Fibroblast of the aortic adventitia (primary cell): ENCODE data around the gene AHNAK. TPM values are rescaled to one million over a fixed set of nuclear protein-coding genes. Genes with fewer than 3 reads are reported as not detected.

ENCODE experiments used
- DNase-seq: peaks from one replicate; pipeline ENCODE4 v3.0.0-alpha.2; 2010; ENCODE audit warnings: low read depth
- H3K4me3 ChIP-seq: 2 replicates; pipeline ENCODE4 v1.5.1; 2011; ENCODE audit warnings: low read depth, mild to moderate bottlenecking, control low read depth, low read length, moderate library complexity
- CTCF ChIP-seq: IDR thresholded peaks from 2 replicates; pipeline ENCODE4 v1.5.1; 2011; ENCODE audit warnings: mild to moderate bottlenecking, low read length, control low read depth, inconsistent platforms; ENCODE audit not compliant: insufficient read depth
- total RNA-seq: library from RNA; depleted of rRNA; stranded (reverse); fragments of >200 nt; gene quantifications from 2 replicates; pipeline ENCODE4 v1.2.3, GENCODE V29; 2012; ENCODE audit warnings: low replicate concordance

AHNAK gene
- total RNA-seq, 1 donor, result 737 TPM

GRCh38 chr11:62416596-62416995 is 130.0 kb downstream of the AHNAK start:
- H3K4me3 ChIP-seq, result no peak overlapping the region
- no peak for TF ChIP-seq CTCF
- DNase-seq, result no peak

GRCh38 chr11:62413060-62413696 is 133.4 kb downstream of the AHNAK start:
- no peak for TF ChIP-seq CTCF
- no peak overlapping the region for H3K4me3 ChIP-seq
- no peak for DNase-seq

DNA sequence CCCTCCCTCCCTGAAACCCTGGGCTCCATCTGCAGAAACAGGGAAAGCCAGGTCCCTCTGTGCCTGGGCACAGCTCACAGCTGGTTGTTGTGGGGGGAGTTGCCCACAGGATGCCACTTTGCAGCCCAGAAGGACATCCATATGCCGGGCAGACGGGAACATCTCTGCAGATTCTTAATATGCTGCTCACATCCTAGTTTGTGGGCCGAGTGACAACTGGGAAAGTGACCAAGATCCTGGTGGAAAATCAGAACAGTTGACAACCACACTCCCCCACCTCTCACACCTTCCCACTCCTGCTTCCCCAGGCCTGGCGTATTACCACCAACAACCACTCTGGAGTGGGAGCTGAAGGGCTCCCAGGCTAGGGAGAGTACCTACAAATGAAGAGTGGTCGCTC is 135.1 kb downstream of the AHNAK start:
- H3K4me3 ChIP-seq, result no peak overlapping the region
- TF ChIP-seq CTCF, result no peak
- DNase-seq, result no peak

DNA sequence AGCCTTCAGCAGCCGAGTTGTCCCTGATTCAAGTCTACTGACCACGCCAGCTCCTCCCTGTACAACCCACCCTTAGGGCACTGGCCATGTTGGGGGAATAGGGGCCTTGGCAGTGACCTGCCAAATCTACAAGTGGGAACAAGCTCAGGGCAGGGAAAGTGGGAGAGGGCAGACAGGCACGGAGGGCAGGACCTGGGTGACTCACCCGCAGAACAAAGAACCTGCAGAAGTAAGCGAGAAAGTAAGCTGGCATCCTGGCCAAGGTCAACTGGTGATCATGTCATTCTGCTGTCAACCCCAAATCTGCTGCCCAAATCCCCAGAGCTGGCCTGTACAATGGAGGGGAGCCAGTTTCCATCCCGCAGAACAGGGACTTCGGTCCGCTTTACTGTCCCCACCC is 135.6 kb downstream of the AHNAK start:
- no peak overlapping the region for H3K4me3 ChIP-seq
- DNase-seq, result no peak
- TF ChIP-seq CTCF, result no peak

GRCh38 chr11:62409831-62410230 is 136.8 kb downstream of the AHNAK start:
- TF ChIP-seq CTCF, result no peak
- no peak for DNase-seq
- H3K4me3 ChIP-seq, result no peak overlapping the region

GRCh38 chr11:62406034-62406433 is 140.6 kb downstream of the AHNAK start:
- TF ChIP-seq CTCF, result no peak
- no peak overlapping the region for H3K4me3 ChIP-seq
- no peak for DNase-seq

GRCh38 chr11:62404901-62405300 is 141.7 kb downstream of the AHNAK start:
- TF ChIP-seq CTCF, result no peak
- DNase-seq, result no peak
- H3K4me3 ChIP-seq, result no peak overlapping the region
